SK-N-SH treated with all-trans-retinoic acid at 6 μM for 48 hours (cell line): ENCODE results near the gene HBS1L.

Source experiments
- ATAC-seq: fragments of 200-7000 bp; cut with Tn5 transposase; 3 replicates; pipeline ENCODE4 v1.9.1; 2020; ENCODE audit warnings: mild to moderate bottlenecking, moderate library complexity
- ARNTL ChIP-seq: fragments of 450-650 bp; formaldehyde crosslinking; IDR thresholded peaks from 2 replicates; pipeline ENCODE4 v1.5.0; 2020; ENCODE audit warnings: low read depth, mild to moderate bottlenecking, moderate library complexity, borderline replicate concordance
- BACH2 ChIP-seq: fragments of 250-450 bp; sonication (Bioruptor Pico); IDR thresholded peaks from 2 replicates; pipeline ENCODE4 v1.9.0; 2021; ENCODE audit warnings: mild to moderate bottlenecking, borderline replicate concordance
- GLIS3 ChIP-seq: fragments of 250-450 bp; sonication (Bioruptor Pico); IDR thresholded peaks from 2 replicates; pipeline ENCODE4 v1.5.0; 2020; ENCODE audit warnings: mild to moderate bottlenecking, moderate library complexity
- ISL1 ChIP-seq: fragments of 250-450 bp; sonication (Bioruptor Pico); IDR thresholded peaks from 2 replicates; pipeline ENCODE4 v2.1.2; 2022; ENCODE audit warnings: mild to moderate bottlenecking, moderate library complexity
- PATZ1 ChIP-seq: fragments of 250-450 bp; sonication (Bioruptor Pico); IDR thresholded peaks from 2 replicates; pipeline ENCODE4 v1.8.0; 2020; ENCODE audit warnings: mild to moderate bottlenecking, moderate library complexity, borderline replicate concordance
- PPARA ChIP-seq: fragments of 250-450 bp; sonication (Bioruptor Pico); IDR thresholded peaks from 2 replicates; pipeline ENCODE4 v1.5.0; 2020; ENCODE audit warnings: mild to moderate bottlenecking, borderline replicate concordance
- RARB ChIP-seq: fragments of 250-450 bp; sonication (Bioruptor Pico); IDR thresholded peaks from 2 replicates; pipeline ENCODE4 v1.8.0; 2021; ENCODE audit warnings: mild to moderate bottlenecking, moderate library complexity
- TOX ChIP-seq: fragments of 250-450 bp; sonication (Bioruptor Pico); IDR thresholded peaks from 2 replicates; pipeline ENCODE4 v1.8.0; 2021; ENCODE audit warnings: mild to moderate bottlenecking, moderate library complexity, borderline replicate concordance
- ZC3H10 ChIP-seq: fragments of 250-450 bp; sonication (Bioruptor Pico); IDR thresholded peaks from 2 replicates; pipeline ENCODE4 v1.5.1; 2021; ENCODE audit warnings: mild to moderate bottlenecking, moderate library complexity
- ZFP3 ChIP-seq: fragments of 250-450 bp; sonication (Bioruptor Pico); IDR thresholded peaks from 2 replicates; pipeline ENCODE4 v1.5.0; 2020; ENCODE audit warnings: mild to moderate bottlenecking, moderate library complexity
- ZFP30 ChIP-seq: fragments of 450-650 bp; formaldehyde crosslinking; IDR thresholded peaks from 2 replicates; pipeline ENCODE4 v1.5.0; 2022; ENCODE audit warnings: mild to moderate bottlenecking, moderate library complexity
- ZNF565 ChIP-seq: fragments of 450-650 bp; formaldehyde crosslinking; conservative IDR thresholded peaks from 2 replicates; pipeline ENCODE4 v1.5.0; 2020; ENCODE audit warnings: low read depth, mild to moderate bottlenecking, moderate library complexity
- ZNF70 ChIP-seq: fragments of 450-650 bp; formaldehyde crosslinking; IDR thresholded peaks from 2 replicates; pipeline ENCODE4 v1.5.0; 2020; ENCODE audit warnings: mild to moderate bottlenecking, moderate library complexity
- ZNF8 ChIP-seq: fragments of 450-650 bp; formaldehyde crosslinking; IDR thresholded peaks from 2 replicates; pipeline ENCODE4 v1.5.0; 2020; ENCODE audit warnings: mild to moderate bottlenecking, moderate library complexity
- TF ChIP-seq, protein P1 (sequence below): fragments of 250-450 bp; sonication (Bioruptor Pico); IDR thresholded peaks from 2 replicates; pipeline ENCODE4 v1.5.0; 2020; ENCODE audit warnings: mild to moderate bottlenecking, moderate library complexity
- TF ChIP-seq, protein P2 (sequence below): fragments of 250-450 bp; sonication (Bioruptor Pico); IDR thresholded peaks from 2 replicates; pipeline ENCODE4 v1.5.1; 2021; ENCODE audit warnings: mild to moderate bottlenecking, moderate library complexity
- TF ChIP-seq, protein P3 (sequence below): fragments of 250-450 bp; sonication (Bioruptor Pico); IDR thresholded peaks from 2 replicates; pipeline ENCODE4 v1.8.0; 2021; ENCODE audit warnings: low read depth, mild to moderate bottlenecking, moderate library complexity, borderline replicate concordance

The HBS1L gene

DNA sequence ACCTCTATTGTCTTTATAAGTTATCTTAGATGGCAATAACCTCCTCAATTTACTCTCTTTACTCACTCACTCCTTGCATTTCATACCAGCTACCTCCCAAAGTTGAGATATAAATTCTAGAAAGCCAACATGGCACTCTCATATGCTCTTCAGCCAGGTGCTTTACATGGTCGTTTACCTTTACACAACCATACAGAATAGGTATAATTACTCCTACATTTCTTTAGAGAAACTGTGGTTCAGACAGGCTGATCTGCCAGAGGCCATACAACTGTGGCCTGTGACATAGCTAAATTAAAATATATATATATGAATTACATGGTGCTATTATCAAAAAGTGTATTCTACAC, 45.7 kb downstream of the HBS1L start (continued):
- TF ChIP-seq, protein P1, sequence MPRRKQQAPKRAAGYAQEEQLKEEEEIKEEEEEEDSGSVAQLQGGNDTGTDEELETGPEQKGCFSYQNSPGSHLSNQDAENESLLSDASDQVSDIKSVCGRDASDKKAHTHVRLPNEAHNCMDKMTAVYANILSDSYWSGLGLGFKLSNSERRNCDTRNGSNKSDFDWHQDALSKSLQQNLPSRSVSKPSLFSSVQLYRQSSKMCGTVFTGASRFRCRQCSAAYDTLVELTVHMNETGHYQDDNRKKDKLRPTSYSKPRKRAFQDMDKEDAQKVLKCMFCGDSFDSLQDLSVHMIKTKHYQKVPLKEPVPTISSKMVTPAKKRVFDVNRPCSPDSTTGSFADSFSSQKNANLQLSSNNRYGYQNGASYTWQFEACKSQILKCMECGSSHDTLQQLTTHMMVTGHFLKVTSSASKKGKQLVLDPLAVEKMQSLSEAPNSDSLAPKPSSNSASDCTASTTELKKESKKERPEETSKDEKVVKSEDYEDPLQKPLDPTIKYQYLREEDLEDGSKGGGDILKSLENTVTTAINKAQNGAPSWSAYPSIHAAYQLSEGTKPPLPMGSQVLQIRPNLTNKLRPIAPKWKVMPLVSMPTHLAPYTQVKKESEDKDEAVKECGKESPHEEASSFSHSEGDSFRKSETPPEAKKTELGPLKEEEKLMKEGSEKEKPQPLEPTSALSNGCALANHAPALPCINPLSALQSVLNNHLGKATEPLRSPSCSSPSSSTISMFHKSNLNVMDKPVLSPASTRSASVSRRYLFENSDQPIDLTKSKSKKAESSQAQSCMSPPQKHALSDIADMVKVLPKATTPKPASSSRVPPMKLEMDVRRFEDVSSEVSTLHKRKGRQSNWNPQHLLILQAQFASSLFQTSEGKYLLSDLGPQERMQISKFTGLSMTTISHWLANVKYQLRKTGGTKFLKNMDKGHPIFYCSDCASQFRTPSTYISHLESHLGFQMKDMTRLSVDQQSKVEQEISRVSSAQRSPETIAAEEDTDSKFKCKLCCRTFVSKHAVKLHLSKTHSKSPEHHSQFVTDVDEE (CRISPR knock-in tag): no peak
- no peak for TF ChIP-seq ZNF70 (CRISPR knock-in tag)
- TF ChIP-seq TOX (CRISPR knock-in tag): no peak
- no peak for TF ChIP-seq ARNTL (CRISPR knock-in tag)
- TF ChIP-seq ZNF8 (CRISPR knock-in tag): no peak
- TF ChIP-seq ZC3H10 (CRISPR knock-in tag): no peak
- no peak for TF ChIP-seq PPARA (CRISPR knock-in tag)
- TF ChIP-seq ISL1: no peak
- TF ChIP-seq, protein P2, sequence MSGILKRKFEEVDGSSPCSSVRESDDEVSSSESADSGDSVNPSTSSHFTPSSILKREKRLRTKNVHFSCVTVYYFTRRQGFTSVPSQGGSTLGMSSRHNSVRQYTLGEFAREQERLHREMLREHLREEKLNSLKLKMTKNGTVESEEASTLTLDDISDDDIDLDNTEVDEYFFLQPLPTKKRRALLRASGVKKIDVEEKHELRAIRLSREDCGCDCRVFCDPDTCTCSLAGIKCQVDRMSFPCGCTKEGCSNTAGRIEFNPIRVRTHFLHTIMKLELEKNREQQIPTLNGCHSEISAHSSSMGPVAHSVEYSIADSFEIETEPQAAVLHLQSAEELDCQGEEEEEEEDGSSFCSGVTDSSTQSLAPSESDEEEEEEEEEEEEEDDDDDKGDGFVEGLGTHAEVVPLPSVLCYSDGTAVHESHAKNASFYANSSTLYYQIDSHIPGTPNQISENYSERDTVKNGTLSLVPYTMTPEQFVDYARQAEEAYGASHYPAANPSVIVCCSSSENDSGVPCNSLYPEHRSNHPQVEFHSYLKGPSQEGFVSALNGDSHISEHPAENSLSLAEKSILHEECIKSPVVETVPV (CRISPR knock-in tag): no peak

GRCh38 chr6:135008072-135008940, 46.3 kb downstream of the HBS1L start:
- TF ChIP-seq, protein P1 (CRISPR knock-in tag): no peak
- TF ChIP-seq, protein P3, sequence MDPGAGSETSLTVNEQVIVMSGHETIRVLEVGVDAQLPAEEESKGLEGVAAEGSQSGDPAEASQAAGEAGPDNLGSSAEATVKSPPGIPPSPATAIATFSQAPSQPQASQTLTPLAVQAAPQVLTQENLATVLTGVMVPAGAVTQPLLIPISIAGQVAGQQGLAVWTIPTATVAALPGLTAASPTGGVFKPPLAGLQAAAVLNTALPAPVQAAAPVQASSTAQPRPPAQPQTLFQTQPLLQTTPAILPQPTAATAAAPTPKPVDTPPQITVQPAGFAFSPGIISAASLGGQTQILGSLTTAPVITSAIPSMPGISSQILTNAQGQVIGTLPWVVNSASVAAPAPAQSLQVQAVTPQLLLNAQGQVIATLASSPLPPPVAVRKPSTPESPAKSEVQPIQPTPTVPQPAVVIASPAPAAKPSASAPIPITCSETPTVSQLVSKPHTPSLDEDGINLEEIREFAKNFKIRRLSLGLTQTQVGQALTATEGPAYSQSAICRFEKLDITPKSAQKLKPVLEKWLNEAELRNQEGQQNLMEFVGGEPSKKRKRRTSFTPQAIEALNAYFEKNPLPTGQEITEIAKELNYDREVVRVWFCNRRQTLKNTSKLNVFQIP (CRISPR knock-in tag): no peak
- TF ChIP-seq PATZ1 (CRISPR knock-in tag) (no peak), ZC3H10 (CRISPR knock-in tag) (no peak), TOX (CRISPR knock-in tag) (no peak), ARNTL (CRISPR knock-in tag) (no peak), GLIS3 (no peak), ZNF70 (CRISPR knock-in tag) (no peak), BACH2 (no peak)
- ATAC-seq: no peak

GRCh38 chr6:135006386-135006914, 48.2 kb downstream of the HBS1L start:
- ATAC-seq: no peak
- no peak for TF ChIP-seq ZC3H10 (CRISPR knock-in tag)
- TF ChIP-seq ZFP3: no peak
- TF ChIP-seq, protein P2 (CRISPR knock-in tag): no peak
- no peak for TF ChIP-seq GLIS3
- TF ChIP-seq, protein P3 (CRISPR knock-in tag): no peak
- no peak for TF ChIP-seq ZFP30
- no peak for TF ChIP-seq ARNTL (CRISPR knock-in tag)
- TF ChIP-seq, protein P1 (CRISPR knock-in tag): no peak
- TF ChIP-seq RARB (CRISPR knock-in tag): no peak
- TF ChIP-seq ZNF565 (CRISPR knock-in tag): no peak
